H9 (cell line): ENCODE measurements around the gene ARHGAP1. TPM values are rescaled to one million over a fixed set of nuclear protein-coding genes. Genes with fewer than 3 reads are reported as not detected.
A peak's percentile ranks its signal among the peaks of the same experiment; 100 is the strongest.

Source experiments
- DNase-seq: peaks from one replicate; pipeline ENCODE4 v3.0.0-alpha.2; 2017
- H2AFZ ChIP-seq: one replicate; pipeline ENCODE4 v1.6.1; 2013; ENCODE audit warnings: mild to moderate bottlenecking, low read length, control low read depth, moderate library complexity
- H2AK5ac ChIP-seq: 2 replicates; pipeline ENCODE4 v1.6.1; 2013; ENCODE audit warnings: low read length, control low read depth, mixed read lengths; ENCODE audit not compliant: insufficient read length
- H2BK120ac ChIP-seq: one replicate; pipeline ENCODE4 v1.6.1; 2013; ENCODE audit warnings: low read depth, mild to moderate bottlenecking, low read length, control low read depth, inconsistent platforms; ENCODE audit not compliant: poor library complexity, severe bottlenecking
- H2BK12ac ChIP-seq: 2 replicates; pipeline ENCODE4 v1.6.1; 2013; ENCODE audit warnings: low read length, control low read depth, mixed read lengths, low read depth; ENCODE audit not compliant: insufficient read length
- H2BK15ac ChIP-seq: 2 replicates; pipeline ENCODE4 v1.6.1; 2013; ENCODE audit warnings: low read depth, low read length, control low read depth
- H2BK20ac ChIP-seq: one replicate; pipeline ENCODE4 v1.6.1; 2013; ENCODE audit warnings: low read depth, mild to moderate bottlenecking, low read length, control low read depth, inconsistent platforms; ENCODE audit not compliant: poor library complexity, severe bottlenecking
- H2BK5ac ChIP-seq: 2 replicates; pipeline ENCODE4 v1.6.1; 2013; ENCODE audit warnings: low read length, control low read depth, mixed read lengths; ENCODE audit not compliant: insufficient read length
- H3K14ac ChIP-seq: 2 replicates; pipeline ENCODE4 v1.6.1; 2013; ENCODE audit warnings: low read length, control low read depth; ENCODE audit not compliant: insufficient read depth
- H3K18ac ChIP-seq: 2 replicates; pipeline ENCODE4 v1.6.1; 2013; ENCODE audit warnings: low read depth, mild to moderate bottlenecking, mixed read lengths, low read length, control low read depth; ENCODE audit not compliant: insufficient read length
- H3K23ac ChIP-seq: 2 replicates; pipeline ENCODE4 v1.6.1; 2013; ENCODE audit warnings: low read length, control low read depth, mixed read lengths, low read depth; ENCODE audit not compliant: insufficient read length
- H3K23me2 ChIP-seq: 2 replicates; pipeline ENCODE4 v1.6.1; 2013; ENCODE audit warnings: low read depth, mild to moderate bottlenecking, mixed read lengths, low read length, control low read depth; ENCODE audit not compliant: insufficient read length, poor library complexity, severe bottlenecking
- H3K27ac ChIP-seq: 2 replicates; pipeline ENCODE4 v1.5.1; 2013; ENCODE audit warnings: low read length, control low read depth, mixed read lengths, low read depth; ENCODE audit not compliant: insufficient read length
- H3K27me3 ChIP-seq: 2 replicates; pipeline ENCODE4 v1.6.1; 2013; ENCODE audit warnings: low read length, control low read depth, inconsistent platforms; ENCODE audit not compliant: insufficient read depth
- H3K4ac ChIP-seq: 2 replicates; pipeline ENCODE4 v1.6.1; 2013; ENCODE audit warnings: low read depth, mild to moderate bottlenecking, control low read depth, inconsistent platforms, low read length, moderate library complexity
- H3K4me1 ChIP-seq: 2 replicates; pipeline ENCODE4 v1.6.1; 2013; ENCODE audit warnings: low read length, control low read depth, inconsistent platforms; ENCODE audit not compliant: insufficient read depth
- H3K4me2 ChIP-seq: 2 replicates; pipeline ENCODE4 v1.6.1; 2013; ENCODE audit warnings: low read length, control low read depth, mixed read lengths; ENCODE audit not compliant: insufficient read length, insufficient read depth
- H3K56ac ChIP-seq: 2 replicates; pipeline ENCODE4 v1.6.1; 2013; ENCODE audit warnings: low read depth, mild to moderate bottlenecking, mixed read lengths, low read length, control low read depth; ENCODE audit not compliant: insufficient read length
- H3K79me1 ChIP-seq: 2 replicates; pipeline ENCODE4 v1.6.1; 2013; ENCODE audit warnings: low read depth, mild to moderate bottlenecking, moderate library complexity, low read length, control low read depth, inconsistent platforms; ENCODE audit not compliant: insufficient read depth, poor library complexity, severe bottlenecking
- H3K79me2 ChIP-seq: 2 replicates; pipeline ENCODE4 v1.6.1; 2013; ENCODE audit warnings: low read length, control low read depth, inconsistent platforms; ENCODE audit not compliant: insufficient read depth
- H3K9ac ChIP-seq: 2 replicates; pipeline ENCODE4 v1.6.1; 2013; ENCODE audit warnings: low read length, control low read depth, mixed read lengths; ENCODE audit not compliant: insufficient read length; ENCODE audit errors: extremely low read depth
- H3K9me3 ChIP-seq: one replicate; pipeline ENCODE4 v1.6.1; 2013; ENCODE audit warnings: low read depth, low read length, inconsistent platforms; ENCODE audit not compliant: control insufficient read depth
- H3T11ph ChIP-seq: one replicate; pipeline ENCODE4 v1.6.1; 2013; ENCODE audit warnings: mild to moderate bottlenecking, low read length, control low read depth, inconsistent platforms
- H4K20me1 ChIP-seq: one replicate; pipeline ENCODE4 v1.6.1; 2013; ENCODE audit not compliant: control insufficient read depth, insufficient read length, insufficient read depth
- H4K5ac ChIP-seq: 2 replicates; pipeline ENCODE4 v1.6.1; 2013; ENCODE audit warnings: low read depth, mild to moderate bottlenecking, mixed read lengths, low read length, control low read depth; ENCODE audit not compliant: insufficient read length
- H4K8ac ChIP-seq: replicated peaks from 2 replicates; pipeline ENCODE4 v1.6.1; 2013; ENCODE audit warnings: low read length, control low read depth, mixed read lengths, low read depth; ENCODE audit not compliant: insufficient read length
- H4K91ac ChIP-seq: 2 replicates; pipeline ENCODE4 v1.6.1; 2013; ENCODE audit warnings: low read depth, mild to moderate bottlenecking, moderate library complexity, mixed read lengths, low read length, control low read depth; ENCODE audit not compliant: insufficient read length
- H3K27ac Mint-ChIP-seq, 3 experiments: 2 replicates in 2 of 3; 3 replicates in 1 of 3; pipeline ENCODE4 v1.8.0; 2020 to 2021; ENCODE audit warnings: mixed read lengths in 3 of 3, mild to moderate bottlenecking in 1 of 3, moderate library complexity in 1 of 3
- H3K27me3 Mint-ChIP-seq: 2 replicates; pipeline ENCODE4 v1.8.0; 2021; ENCODE audit warnings: low read depth, mild to moderate bottlenecking, moderate library complexity, mixed read lengths
- H3K36me3 Mint-ChIP-seq, 3 experiments: 2 replicates in 2 of 3; 3 replicates in 1 of 3; pipeline ENCODE4 v1.8.0; 2020 to 2021; ENCODE audit warnings: low read depth in 3 of 3, mixed read lengths in 3 of 3; ENCODE audit not compliant: insufficient read depth in 1 of 3
- H3K4me1 Mint-ChIP-seq, 2 experiments: 2 replicates each; pipeline ENCODE4 v1.8.0; 2020; ENCODE audit warnings: mixed read lengths in 2 of 2
- H3K4me3 Mint-ChIP-seq, 2 experiments: 2 replicates in 1 of 2; 3 replicates in 1 of 2; pipeline ENCODE4 v1.8.0; 2020 to 2021; ENCODE audit warnings: mild to moderate bottlenecking in 2 of 2, mixed read lengths in 2 of 2, moderate library complexity in 1 of 2
- H3K9me3 Mint-ChIP-seq, 2 experiments: 2 replicates in 1 of 2; 3 replicates in 1 of 2; pipeline ENCODE4 v1.8.0; 2020; ENCODE audit warnings: mild to moderate bottlenecking in 2 of 2, mixed read lengths in 2 of 2, moderate library complexity in 1 of 2
- CTCF ChIP-seq: fragments of 200-600 bp; sonication (generic); conservative IDR thresholded peaks from 3 replicates; pipeline ENCODE4 v1.8.0; 2021; ENCODE audit warnings: antibody characterized with exemption, mild to moderate bottlenecking
- WGBS: extraction: QIAGEN DNeasy Blood & Tissue Kit; methylation state at CpG from one replicate; pipeline ENCODE4 v1.1.7; 2013; ENCODE audit warnings: missing lambda C conversion rate, low lambda C conversion rate, mixed read lengths; ENCODE audit not compliant: insufficient read length; ENCODE audit errors: extremely low coverage; 5-methylcytosine and 5-hydroxymethylcytosine counted together
- total RNA-seq: library from RNA; stranded (reverse); gene quantifications from 2 replicates; pipeline ENCODE4 v1.2.1, GENCODE V29; 2021

Gene ARHGAP1
- total RNA-seq, 1 experiment from 2014 or later = 45.3 TPM

GRCh38 chr11:46659908-46660307, 40.5 kb downstream of the ARHGAP1 start:
- Histone ChIP-seq H3K4ac (no peak overlapping the region), H2BK15ac (no peak overlapping the region), H3K18ac (no peak overlapping the region), H3K79me1 (no peaks in the 10 kb centered on the region), H2AK5ac (no peak overlapping the region), H3K23ac (no peak overlapping the region), H3K23me2 (no peaks in the 10 kb centered on the region), H3K4me2 (no peak overlapping the region), H3K9me3 (no peaks in the 10 kb centered on the region), H4K20me1 (no peaks in the 10 kb centered on the region), H2BK12ac (no peak overlapping the region), H3K9ac (no peak overlapping the region), H3K27me3 (no peaks in the 10 kb centered on the region), H3K4me1 (no peaks in the 10 kb centered on the region), H3T11ph (no peak overlapping the region), H2AFZ (no peak overlapping the region), H2BK5ac (no peak overlapping the region), H3K56ac (no peak overlapping the region), H4K91ac (no peak overlapping the region), H3K79me2 (no peaks in the 10 kb centered on the region), H4K5ac (no peak overlapping the region), H4K8ac (no peak overlapping the region), H3K27ac (no peak overlapping the region), H2BK20ac (no peak overlapping the region), H3K14ac (no peak overlapping the region), H2BK120ac (no peak overlapping the region)
- peak overlapping the region in 1 of 3 experiments; percentile 6; a peak in 1 of 7 replicates for H3K27ac Mint-ChIP-seq
- H3K36me3 Mint-ChIP-seq = peaks cover 18 to 77% (median 65%) of the 10 kb centered on the region in 3 experiments; a peak in 6 of 7 replicates
- H3K27me3 Mint-ChIP-seq = no peaks in the 10 kb centered on the region
- no peaks in the 10 kb centered on the region for H3K9me3 Mint-ChIP-seq
- H3K4me1 Mint-ChIP-seq = no peaks in the 10 kb centered on the region
- no peak for TF ChIP-seq CTCF
- no peak for DNase-seq
- H3K4me3 Mint-ChIP-seq = no peak overlapping the region
- no CpG with 5 or more reads among the region's 1 CpG for WGBS
